IPS-20b (cell line): Measurements from ENCODE around the gene KNDC1.
A peak's percentile ranks its signal among the peaks of the same experiment; 100 is the strongest.
"Not testable (repeated sequence)": the region's sequence is repeated elsewhere in the genome, so short reads cannot be mapped to it uniquely, and the experiment has no call there.

Source experiments
- H3K27ac ChIP-seq: one replicate; pipeline ENCODE4 v1.5.1; 2013; ENCODE audit warnings: low read length
- H3K27me3 ChIP-seq: 2 replicates; pipeline ENCODE4 v1.6.1; 2013; ENCODE audit warnings: mild to moderate bottlenecking, low read length, inconsistent platforms; ENCODE audit not compliant: insufficient read depth
- H3K36me3 ChIP-seq: 2 replicates; pipeline ENCODE4 v1.6.1; 2013; ENCODE audit warnings: low read depth, mild to moderate bottlenecking, inconsistent platforms, low read length, moderate library complexity; ENCODE audit not compliant: insufficient read depth
- H3K4me1 ChIP-seq: 2 replicates; pipeline ENCODE4 v1.6.1; 2013; ENCODE audit warnings: mild to moderate bottlenecking, control low read depth, inconsistent platforms, low read length, moderate library complexity; ENCODE audit not compliant: insufficient read depth
- H3K4me3 ChIP-seq: 2 replicates; pipeline ENCODE4 v1.5.1; 2013; ENCODE audit warnings: mild to moderate bottlenecking, low read length, inconsistent platforms
- H3K9ac ChIP-seq: 2 replicates; pipeline ENCODE4 v1.6.1; 2013; ENCODE audit warnings: low read depth, mild to moderate bottlenecking, inconsistent platforms, low read length, moderate library complexity
- H3K9me3 ChIP-seq: 2 replicates; pipeline ENCODE4 v1.6.1; 2013; ENCODE audit warnings: mild to moderate bottlenecking, low read depth, low read length, inconsistent platforms; ENCODE audit not compliant: insufficient read depth

The KNDC1 gene

DNA sequence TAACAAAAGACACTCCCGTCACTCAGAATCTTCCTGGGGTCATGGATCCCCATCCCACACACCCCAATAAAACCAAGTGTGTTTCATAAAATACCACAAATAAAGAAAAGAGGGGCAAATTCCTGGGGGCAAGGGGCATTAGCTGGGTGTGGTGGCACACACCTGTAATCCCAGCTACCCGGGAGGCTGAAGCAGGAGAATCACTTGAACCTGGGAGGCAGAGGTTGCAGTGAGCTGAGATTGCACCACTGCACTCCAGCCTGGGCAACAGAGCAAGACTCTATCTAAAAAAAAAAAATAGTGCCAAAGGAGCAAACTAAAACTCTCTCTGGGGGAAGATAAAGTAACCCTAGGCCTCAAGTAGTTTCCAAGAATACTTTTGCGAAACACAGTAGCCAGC, 8.9 kb upstream of the KNDC1 start:
- peaks cover 17% of the 10 kb centered on the region for H3K4me1 ChIP-seq
- H3K36me3 ChIP-seq, H3K27me3 ChIP-seq: not testable (repeated sequence)
- H3K9me3 ChIP-seq = peaks cover 12% of the 10 kb centered on the region
- H3K4me3 ChIP-seq = peak overlapping the region; percentile 49; the same call in 1 of the 2 replicates
- peak overlapping the region; percentile 77; the same call in 1 of the 2 replicates for H3K9ac ChIP-seq
- peak overlapping the region; percentile 53 for H3K27ac ChIP-seq

DNA sequence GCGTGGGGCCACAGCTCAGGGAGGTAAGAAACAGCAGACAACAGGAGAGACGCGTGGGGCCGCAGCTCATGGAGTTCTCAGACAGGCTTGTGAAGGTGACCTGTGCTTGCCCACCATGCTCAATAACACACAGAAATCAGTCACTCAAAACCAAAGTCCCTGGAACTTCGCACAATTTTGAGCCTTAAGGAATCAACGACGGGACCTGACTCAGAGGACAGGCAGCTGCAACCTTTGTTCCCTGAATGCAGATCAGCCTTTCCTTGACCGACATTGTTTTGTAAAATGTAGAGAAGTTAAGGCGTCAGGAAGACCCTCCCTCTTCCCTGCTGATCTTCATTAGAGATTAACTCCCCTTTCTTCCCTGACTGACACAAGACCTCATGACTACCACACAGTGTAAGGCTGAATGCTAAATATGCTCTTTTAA, 8.5 kb upstream of the KNDC1 start:
- Histone ChIP-seq H3K27ac (peak overlapping the region; percentile 53), H3K9ac (peak overlapping the region; percentile 77; the same call in 1 of the 2 replicates), H3K4me3 (peak overlapping the region; percentile 49; the same call in 1 of the 2 replicates), H3K36me3 (no peaks in the 10 kb centered on the region), H3K4me1 (peaks cover 17% of the 10 kb centered on the region), H3K27me3 (no peaks in the 10 kb centered on the region), H3K9me3 (peaks cover 12% of the 10 kb centered on the region)

DNA sequence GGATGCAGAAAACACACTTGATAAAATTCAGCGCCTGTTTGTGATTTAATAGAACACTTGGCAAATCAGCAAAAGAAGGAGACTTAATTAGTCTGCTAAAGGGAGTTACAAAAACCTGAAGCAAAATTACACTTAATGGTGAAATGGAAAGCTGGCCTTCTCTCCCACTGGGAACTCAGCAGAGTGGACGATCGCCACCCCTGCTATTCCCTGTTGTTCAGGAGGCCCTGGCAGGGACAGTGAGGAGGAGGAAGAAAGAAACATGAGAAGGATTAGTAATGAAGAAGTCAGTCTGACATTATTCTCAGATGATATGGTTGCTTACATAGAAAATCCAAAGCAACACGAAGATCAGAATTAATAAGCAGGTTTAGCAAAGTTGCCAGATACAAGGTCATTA, 5.6 kb upstream of the KNDC1 start:
- Histone ChIP-seq H3K27me3 (no peaks in the 10 kb centered on the region), H3K4me3 (no peak overlapping the region), H3K9me3 (peaks cover 2% of the 10 kb centered on the region; the same call in 1 of the 2 replicates), H3K27ac (no peak overlapping the region), H3K9ac (no peak overlapping the region), H3K36me3 (no peaks in the 10 kb centered on the region), H3K4me1 (peaks cover 17% of the 10 kb centered on the region)

- Histone ChIP-seq H3K36me3 (no peaks in the 10 kb centered on the region), H3K27me3 (no peaks in the 10 kb centered on the region), H3K9me3 (peaks cover under 1% of the 10 kb centered on the region; the same call in 1 of the 2 replicates), H3K4me1 (peaks cover 17% of the 10 kb centered on the region), H3K4me3 (no peak overlapping the region), H3K27ac (no peak overlapping the region), H3K9ac (no peak overlapping the region)
These were observed 4.8 kb upstream of the KNDC1 start for GRCh38 chr10:133154996-133155778.

DNA sequence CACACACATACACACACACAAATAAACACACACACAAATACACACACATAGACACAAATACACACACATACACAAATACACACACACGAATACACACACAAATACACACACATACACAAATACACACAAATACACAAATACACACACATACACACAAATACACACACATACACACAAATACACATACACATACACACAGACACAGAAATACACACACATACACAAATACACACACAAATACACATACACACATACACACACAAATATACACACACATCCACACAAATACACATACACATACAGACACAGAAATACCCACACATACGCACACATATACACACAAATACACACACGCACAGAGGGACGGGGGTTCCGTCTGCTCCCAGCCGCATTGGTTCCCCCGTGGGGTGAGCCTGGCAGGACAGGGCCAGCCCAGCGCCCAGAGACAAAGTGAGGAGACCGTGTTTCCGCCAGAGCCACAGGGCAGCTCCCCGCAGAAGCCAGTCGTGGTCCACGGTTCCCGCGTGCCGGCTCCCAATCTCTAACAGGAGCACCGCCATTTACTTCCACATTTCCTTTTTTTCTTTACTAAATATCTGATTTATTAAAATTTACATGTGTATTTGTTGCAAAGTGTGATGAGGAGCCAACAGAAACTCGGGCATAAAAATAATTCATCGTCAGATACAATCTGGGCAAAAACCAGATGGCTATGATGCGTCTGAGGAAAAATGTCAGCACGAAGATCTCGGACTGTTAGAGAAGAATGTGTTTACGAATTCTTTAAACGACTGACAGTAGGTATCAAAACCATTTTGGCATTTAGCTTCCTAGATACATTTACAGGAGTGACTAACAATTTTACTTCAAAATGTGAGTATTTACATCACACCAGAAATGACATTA, 3.1 kb upstream of the KNDC1 start:
- Histone ChIP-seq H3K9me3 (no peaks in the 10 kb centered on the region), H3K27ac (no peak overlapping the region), H3K4me1 (peaks cover 7% of the 10 kb centered on the region), H3K36me3 (no peaks in the 10 kb centered on the region), H3K27me3 (peaks cover 13% of the 10 kb centered on the region), H3K9ac (no peak overlapping the region), H3K4me3 (no peak overlapping the region)

- Histone ChIP-seq H3K4me3 (no peak overlapping the region), H3K36me3 (no peaks in the 10 kb centered on the region), H3K27me3 (peaks cover 16% of the 10 kb centered on the region), H3K9ac (no peak overlapping the region), H3K9me3 (no peaks in the 10 kb centered on the region), H3K4me1 (no peaks in the 10 kb centered on the region), H3K27ac (no peak overlapping the region)
These were observed 2.2 kb upstream of the KNDC1 start for GRCh38 chr10:133157662-133158436.

DNA sequence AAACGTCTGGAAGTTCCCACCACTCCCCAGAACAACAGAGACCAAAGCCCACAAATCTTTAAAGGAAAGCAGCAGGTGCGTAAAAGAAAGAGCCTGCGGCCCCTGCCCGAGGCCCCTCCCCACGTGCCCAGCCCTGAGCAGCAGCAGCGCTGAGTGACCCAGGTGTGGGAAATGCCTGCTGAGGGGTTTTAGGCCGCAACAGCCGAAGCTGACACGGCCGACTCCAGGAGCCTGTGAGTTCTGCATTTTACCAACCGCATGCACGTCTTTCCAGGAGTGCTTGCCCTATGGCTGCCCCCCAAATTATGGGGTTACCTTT, 1.6 kb upstream of the KNDC1 start:
- no peak overlapping the region for H3K9ac ChIP-seq
- H3K36me3 ChIP-seq = no peaks in the 10 kb centered on the region
- H3K4me1 ChIP-seq = no peaks in the 10 kb centered on the region
- H3K27ac ChIP-seq = no peak overlapping the region
- no peak overlapping the region for H3K4me3 ChIP-seq
- H3K27me3 ChIP-seq = peaks cover 16% of the 10 kb centered on the region
- H3K9me3 ChIP-seq = no peaks in the 10 kb centered on the region

- H3K27ac ChIP-seq = no peak overlapping the region
- no peaks in the 10 kb centered on the region for H3K36me3 ChIP-seq
- no peak overlapping the region for H3K4me3 ChIP-seq
- peaks cover 16% of the 10 kb centered on the region for H3K27me3 ChIP-seq
- no peaks in the 10 kb centered on the region for H3K9me3 ChIP-seq
- no peak overlapping the region for H3K9ac ChIP-seq
- no peaks in the 10 kb centered on the region for H3K4me1 ChIP-seq
These were observed 1.0 kb upstream of the KNDC1 start for GRCh38 chr10:133158756-133159610.

DNA sequence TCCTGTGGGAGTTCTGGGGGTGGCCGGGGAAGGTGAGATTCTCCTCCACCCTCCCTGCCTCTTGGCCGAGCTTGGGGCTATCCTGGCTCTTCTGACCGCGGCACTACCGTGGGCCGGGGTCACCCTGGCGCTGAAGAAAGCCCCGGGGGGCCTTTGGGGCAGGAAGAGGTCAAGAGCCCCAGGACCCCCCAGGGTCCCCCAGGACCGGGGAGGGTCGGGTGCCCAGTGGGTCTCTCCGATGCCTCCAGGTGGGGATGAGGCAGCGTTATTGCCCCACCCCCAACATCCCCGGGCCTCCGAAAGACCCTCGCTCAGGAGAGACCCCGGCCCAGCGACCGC, 439 bp upstream of the KNDC1 start:
- Histone ChIP-seq H3K27me3 (peaks cover 16% of the 10 kb centered on the region), H3K4me1 (no peaks in the 10 kb centered on the region), H3K27ac (no peak overlapping the region), H3K4me3 (no peak overlapping the region), H3K36me3 (no peaks in the 10 kb centered on the region), H3K9ac (no peak overlapping the region), H3K9me3 (no peaks in the 10 kb centered on the region)

DNA sequence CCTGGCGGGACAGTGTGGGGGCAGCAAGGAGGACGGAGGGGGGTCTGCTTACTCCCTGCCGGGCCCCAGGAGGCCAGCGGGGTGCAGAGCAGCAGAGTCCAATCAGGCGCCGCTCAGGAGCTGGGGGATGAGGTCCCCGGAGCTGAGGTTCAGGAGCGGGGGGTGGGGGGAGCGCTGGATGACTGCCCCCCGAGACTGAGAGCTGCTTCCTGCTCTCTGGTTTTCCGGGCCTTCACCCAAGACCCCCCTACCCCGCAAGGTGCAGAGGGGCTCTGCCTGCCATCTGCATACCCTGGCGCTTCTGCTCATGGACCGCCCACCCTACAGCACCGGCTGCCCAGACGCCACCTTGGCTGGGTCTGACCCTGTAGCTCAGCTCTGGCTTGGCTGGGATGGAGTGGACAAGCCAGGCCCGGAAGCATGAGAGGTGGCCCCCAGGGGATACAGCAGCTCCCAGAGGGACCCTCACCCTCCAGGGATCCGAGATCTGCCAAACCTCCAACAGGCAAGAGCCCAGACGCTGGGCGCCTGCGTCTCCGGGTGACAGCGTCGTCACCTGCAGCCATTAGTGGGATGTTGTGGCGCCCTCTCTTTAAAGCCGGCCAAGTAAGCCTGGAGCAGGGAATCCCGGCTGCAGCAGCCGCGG, 930 bp downstream of the KNDC1 start:
- Histone ChIP-seq H3K9ac (peak overlapping the region; percentile 63; the same call in 1 of the 2 replicates), H3K9me3 (no peaks in the 10 kb centered on the region), H3K4me3 (peak overlapping the region; percentile 71), H3K36me3 (no peaks in the 10 kb centered on the region), H3K27me3 (peaks cover 16% of the 10 kb centered on the region), H3K4me1 (no peaks in the 10 kb centered on the region), H3K27ac (no peak overlapping the region)
